ENCODE data around the gene SHISA4. TPM values are rescaled to one million over a fixed set of nuclear protein-coding genes. Genes with fewer than 3 reads are reported as not detected.

SHISA4 gene
- polyA plus RNA-seq, 3 donors, result 1.5 to 3.1 (median 2.3) TPM

DNA sequence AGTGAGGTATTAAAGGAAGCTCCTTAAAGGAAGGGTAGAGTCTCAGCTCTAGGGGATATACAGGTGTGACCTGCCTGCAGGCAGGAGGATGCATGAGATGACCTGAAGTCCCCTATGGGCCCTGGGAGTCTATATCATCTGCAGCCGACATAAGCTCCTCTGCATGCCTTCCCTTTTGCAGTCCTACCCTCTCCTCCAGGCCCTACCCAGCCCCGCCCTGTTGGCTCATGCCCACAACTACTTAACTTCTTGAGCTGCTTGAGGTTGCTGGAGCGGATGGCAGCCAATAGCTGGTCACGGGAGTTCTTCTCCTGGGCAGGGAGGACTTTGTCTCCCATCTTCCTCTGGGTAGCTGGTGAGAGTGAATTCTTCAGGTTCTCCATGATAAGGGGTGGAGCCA lies 10.3 kb downstream of the SHISA4 start:
- Histone ChIP-seq H3K79me2 (ENCODE audit: insufficient read depth, low read length) (no peaks in the 10 kb centered on the region), H3K4me3 (replicated peaks in 1 of 3; ENCODE audit: low read depth in 2 of 3, low read length in 3 of 3) (no peak overlapping the region), H3K9me3 (replicated peaks in 1 of 2; ENCODE audit: control insufficient read depth in 1 of 2, insufficient read depth in 1 of 2, low read length in 2 of 2) (no peaks in the 10 kb centered on the region), H3K27ac (ENCODE audit: low read depth in 1 of 2, low read length in 2 of 2) (no peak overlapping the region), H2AFZ (ENCODE audit: insufficient read depth, low read depth, low read length, poor library complexity, severe bottlenecking) (no peak overlapping the region), H3K4me2 (replicated peaks; ENCODE audit: extremely low read depth, low read length, poor library complexity, severe bottlenecking) (no peak overlapping the region), H3K9ac (ENCODE audit: insufficient read depth, low read length, poor library complexity, severe bottlenecking) (no peak overlapping the region), H3K4me1 (ENCODE audit: control insufficient read depth in 1 of 2, insufficient read depth in 2 of 2, low read length in 2 of 2) (no peaks in the 10 kb centered on the region), H3K27me3 (ENCODE audit: control insufficient read depth in 2 of 2, insufficient read depth in 2 of 2, low read length in 2 of 2) (no peaks in the 10 kb centered on the region), H4K20me1 (ENCODE audit: insufficient read depth, low read length) (no peaks in the 10 kb centered on the region), H3K36me3 (replicated peaks in 1 of 2; ENCODE audit: control insufficient read depth in 1 of 2, insufficient read depth in 2 of 2, low read length in 2 of 2) (no peaks in the 10 kb centered on the region)
- H3K4me1 Mint-ChIP-seq, result peaks cover 6% of the 10 kb centered on the region
- H3K4me3 Mint-ChIP-seq, result no peak overlapping the region
- no peaks in the 10 kb centered on the region for H3K36me3 Mint-ChIP-seq
- no peak for DNase-seq
- H3K27ac Mint-ChIP-seq, result no peak overlapping the region
- intact Hi-C loops (cut with micrococcal nuclease), result loop anchor here in 1 of 2 donors (5.0 kb wide), 1 partner anchor 73 kb away; no protein-coding TSS in a partner anchor
- TF ChIP-seq CTCF (IDR thresholded peaks at IDR 0.05), result no peak
- peaks cover 2 to 3% (median 3%) of the 10 kb centered on the region in 3 donors for H3K27me3 Mint-ChIP-seq (ENCODE audit: low read depth in 3 of 3)
- WGBS (ENCODE audit: insufficient coverage), result no CpG with 5 or more reads among the region's 4 CpGs
- H3K9me3 Mint-ChIP-seq, result peaks cover 0 to 1% (median 0%) of the 10 kb centered on the region in 7 donors

DNA sequence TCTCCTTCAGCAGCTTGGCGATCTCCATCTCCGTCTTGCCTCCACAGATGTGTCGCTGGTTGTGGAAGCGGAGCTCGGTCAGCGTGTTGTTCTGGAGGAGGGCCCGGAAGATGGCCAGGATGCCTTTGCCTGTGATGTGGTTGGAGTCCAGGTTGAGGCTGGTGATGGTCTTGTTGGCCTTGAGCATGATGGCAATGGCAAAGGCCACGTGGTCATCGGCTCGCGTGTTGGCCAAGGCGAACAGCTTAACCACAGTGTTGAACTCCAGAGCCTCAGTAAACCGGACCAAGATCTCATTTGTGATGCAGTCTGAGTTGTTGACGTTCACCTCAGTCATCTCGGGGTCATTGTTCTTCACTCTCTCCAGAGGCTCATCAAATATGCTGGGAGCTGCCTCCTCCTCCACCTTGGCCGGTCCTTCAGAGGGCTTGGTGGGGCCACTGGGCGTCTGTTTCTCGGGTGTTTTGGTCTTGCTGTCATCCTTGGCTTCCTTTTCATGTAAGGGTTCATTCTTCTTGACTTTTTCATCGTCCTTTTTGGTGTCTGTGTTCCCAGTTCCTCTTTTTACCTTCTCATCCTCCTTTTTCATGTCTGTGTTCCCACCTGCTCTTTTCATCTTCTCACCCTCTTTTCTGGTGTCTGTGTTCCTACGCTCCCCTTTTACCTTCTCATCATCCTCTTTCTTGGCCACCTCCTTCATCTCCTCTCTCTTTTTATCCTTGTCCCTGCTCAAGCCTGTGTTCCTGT lies 11.2 kb downstream of the SHISA4 start:
- Histone ChIP-seq H3K27ac (ENCODE audit: low read depth in 1 of 2, low read length in 2 of 2) (no peak overlapping the region), H3K4me2 (replicated peaks; ENCODE audit: extremely low read depth, low read length, poor library complexity, severe bottlenecking) (no peak overlapping the region), H3K9me3 (replicated peaks in 1 of 2; ENCODE audit: control insufficient read depth in 1 of 2, insufficient read depth in 1 of 2, low read length in 2 of 2) (no peaks in the 10 kb centered on the region), H4K20me1 (ENCODE audit: insufficient read depth, low read length) (no peaks in the 10 kb centered on the region), H2AFZ (ENCODE audit: insufficient read depth, low read depth, low read length, poor library complexity, severe bottlenecking) (no peak overlapping the region), H3K36me3 (replicated peaks in 1 of 2; ENCODE audit: control insufficient read depth in 1 of 2, insufficient read depth in 2 of 2, low read length in 2 of 2) (no peaks in the 10 kb centered on the region), H3K27me3 (ENCODE audit: control insufficient read depth in 2 of 2, insufficient read depth in 2 of 2, low read length in 2 of 2) (no peaks in the 10 kb centered on the region), H3K9ac (ENCODE audit: insufficient read depth, low read length, poor library complexity, severe bottlenecking) (no peak overlapping the region), H3K4me1 (ENCODE audit: control insufficient read depth in 1 of 2, insufficient read depth in 2 of 2, low read length in 2 of 2) (no peaks in the 10 kb centered on the region), H3K79me2 (ENCODE audit: insufficient read depth, low read length) (no peaks in the 10 kb centered on the region), H3K4me3 (replicated peaks in 1 of 3; ENCODE audit: low read depth in 2 of 3, low read length in 3 of 3) (no peak overlapping the region)
- no peak for DNase-seq
- H3K4me1 Mint-ChIP-seq, result peaks cover 6% of the 10 kb centered on the region
- no peaks in the 10 kb centered on the region for H3K36me3 Mint-ChIP-seq
- 88% methylated on average over 18 of the region's 20 CpGs for WGBS (ENCODE audit: insufficient coverage)
- intact Hi-C loops (cut with micrococcal nuclease), result loop anchor here in 1 of 2 donors (5.0 kb wide), 1 partner anchor 72 kb away; no protein-coding TSS in a partner anchor
- H3K27me3 Mint-ChIP-seq (ENCODE audit: low read depth in 3 of 3), result peaks cover 3 to 4% (median 3%) of the 10 kb centered on the region in 3 donors
- no peak overlapping the region for H3K27ac Mint-ChIP-seq
- no peak for TF ChIP-seq CTCF (IDR thresholded peaks at IDR 0.05)
- no peaks in the 10 kb centered on the region for H3K9me3 Mint-ChIP-seq
- H3K4me3 Mint-ChIP-seq, result no peak overlapping the region
